GM23338 (cell line): Measurements from ENCODE around the gene C1RL. TPM values are rescaled to one million over a fixed set of nuclear protein-coding genes. Genes with fewer than 3 reads are reported as not detected.

Experiments
- ATAC-seq: fragments of 200-7000 bp; cut with Tn5 transposase; 3 replicates; pipeline ENCODE4 v1.9.1; 2020
- DNase-seq: peaks from one replicate; pipeline ENCODE4 v3.0.0-alpha.2; 2015; ENCODE audit warnings: low spot score
- H2AFZ ChIP-seq: fragments of 200-600 bp; sonication (generic); 2 replicates; pipeline ENCODE4 v1.8.0; 2016; ENCODE audit warnings: antibody characterized with exemption, mild to moderate bottlenecking, moderate library complexity
- H3F3A ChIP-seq: fragments of 200-600 bp; sonication (generic); replicated peaks from 2 replicates; pipeline ENCODE4 v1.8.0; 2017; ENCODE audit warnings: antibody characterized with exemption, mixed run types, low read depth
- H3K27ac ChIP-seq: fragments of 200-600 bp; sonication (generic); 2 replicates; pipeline ENCODE4 v1.6.1; 2016; ENCODE audit warnings: low read depth
- H3K27me3 ChIP-seq: fragments of 200-600 bp; sonication (generic); 2 replicates; pipeline ENCODE4 v1.8.0; 2016; ENCODE audit warnings: mild to moderate bottlenecking, mixed run types, moderate library complexity; ENCODE audit not compliant: insufficient read depth
- H3K36me3 ChIP-seq: fragments of 200-600 bp; sonication (generic); 2 replicates; pipeline ENCODE4 v1.8.0; 2016; ENCODE audit warnings: mild to moderate bottlenecking; ENCODE audit not compliant: insufficient read depth
- H3K4me1 ChIP-seq: fragments of 200-600 bp; sonication (generic); 2 replicates; pipeline ENCODE4 v1.8.0; 2016; ENCODE audit warnings: mild to moderate bottlenecking, moderate library complexity; ENCODE audit not compliant: insufficient read depth
- H3K4me2 ChIP-seq: fragments of 200-600 bp; sonication (generic); 2 replicates; pipeline ENCODE4 v1.7.1; 2017; ENCODE audit warnings: mixed run types
- H3K4me3 ChIP-seq: fragments of 200-600 bp; sonication (generic); 2 replicates; pipeline ENCODE4 v1.6.1; 2016; ENCODE audit warnings: mixed run types
- H3K79me2 ChIP-seq: fragments of 200-600 bp; sonication (generic); replicated peaks from 2 replicates; pipeline ENCODE4 v1.8.0; 2017; ENCODE audit warnings: mild to moderate bottlenecking; ENCODE audit not compliant: insufficient read depth
- H3K9me2 ChIP-seq: fragments of 200-600 bp; sonication (generic); 2 replicates; pipeline ENCODE4 v1.8.0; 2017; ENCODE audit not compliant: insufficient read depth
- H4K20me1 ChIP-seq: fragments of 200-600 bp; sonication (generic); replicated peaks from 2 replicates; pipeline ENCODE4 v1.8.0; 2017; ENCODE audit warnings: mild to moderate bottlenecking; ENCODE audit not compliant: insufficient read depth
- H3K27ac Mint-ChIP-seq: 2 replicates; pipeline ENCODE4 v1.8.0; 2020; ENCODE audit warnings: inconsistent platforms, mild to moderate bottlenecking, moderate library complexity, mixed read lengths
- H3K27me3 Mint-ChIP-seq: 3 replicates; pipeline ENCODE4 v1.8.0; 2022; ENCODE audit warnings: low read depth, mild to moderate bottlenecking, moderate library complexity, mixed read lengths, inconsistent platforms; ENCODE audit not compliant: insufficient read depth, poor library complexity
- H3K36me3 Mint-ChIP-seq: 3 replicates; pipeline ENCODE4 v1.8.0; 2021; ENCODE audit warnings: low read depth, mild to moderate bottlenecking, inconsistent platforms, moderate library complexity, mixed read lengths
- H3K4me1 Mint-ChIP-seq: 3 replicates; pipeline ENCODE4 v1.8.0; 2020; ENCODE audit warnings: mild to moderate bottlenecking, inconsistent platforms, mixed read lengths
- H3K4me3 Mint-ChIP-seq: 3 replicates; pipeline ENCODE4 v1.8.0; 2021; ENCODE audit warnings: moderate library complexity, mild to moderate bottlenecking, inconsistent platforms, mixed read lengths
- H3K9me3 Mint-ChIP-seq: 3 replicates; pipeline ENCODE4 v1.8.0; 2020; ENCODE audit warnings: moderate library complexity, mild to moderate bottlenecking, inconsistent platforms, mixed read lengths
- CREB1 ChIP-seq: fragments of 250-450 bp; sonication (Bioruptor Pico); IDR thresholded peaks from 2 replicates; pipeline ENCODE4 v1.5.0; 2020; ENCODE audit warnings: low read depth, mild to moderate bottlenecking, moderate library complexity
- POLR2AphosphoS5 ChIP-seq: IDR thresholded peaks from 2 replicates; pipeline ENCODE4 v1.6.1; 2016; ENCODE audit warnings: antibody characterized with exemption, low read depth
- polyA plus RNA-seq: library from polyadenylated mRNA; unstranded; fragments of >200 nt; fragmentation: Nextera tagmentation; extraction: Ambion mirVana; gene quantifications from 2 replicates; pipeline ENCODE4 v1.2.1, GENCODE V29; 2016
- total RNA-seq: library from RNA; depleted of rRNA; stranded (reverse); fragments of >200 nt; shearing (Covaris generic); gene quantifications from 2 replicates; pipeline ENCODE4 v1.2.3, GENCODE V29; 2014
- TF ChIP-seq, protein P1 (sequence below): fragments of 250-450 bp; sonication (Bioruptor Pico); IDR thresholded peaks from 2 replicates; pipeline ENCODE4 v1.5.0; 2020; ENCODE audit warnings: mild to moderate bottlenecking, moderate library complexity

C1RL gene
- total and polyA plus RNA-seq, 2 experiments from 2014 or later = 7.3 to 8.8 TPM

GRCh38 chr12:7103837-7104584 lies 5.0 kb downstream of the C1RL start (continued):
- TF ChIP-seq, protein P1, sequence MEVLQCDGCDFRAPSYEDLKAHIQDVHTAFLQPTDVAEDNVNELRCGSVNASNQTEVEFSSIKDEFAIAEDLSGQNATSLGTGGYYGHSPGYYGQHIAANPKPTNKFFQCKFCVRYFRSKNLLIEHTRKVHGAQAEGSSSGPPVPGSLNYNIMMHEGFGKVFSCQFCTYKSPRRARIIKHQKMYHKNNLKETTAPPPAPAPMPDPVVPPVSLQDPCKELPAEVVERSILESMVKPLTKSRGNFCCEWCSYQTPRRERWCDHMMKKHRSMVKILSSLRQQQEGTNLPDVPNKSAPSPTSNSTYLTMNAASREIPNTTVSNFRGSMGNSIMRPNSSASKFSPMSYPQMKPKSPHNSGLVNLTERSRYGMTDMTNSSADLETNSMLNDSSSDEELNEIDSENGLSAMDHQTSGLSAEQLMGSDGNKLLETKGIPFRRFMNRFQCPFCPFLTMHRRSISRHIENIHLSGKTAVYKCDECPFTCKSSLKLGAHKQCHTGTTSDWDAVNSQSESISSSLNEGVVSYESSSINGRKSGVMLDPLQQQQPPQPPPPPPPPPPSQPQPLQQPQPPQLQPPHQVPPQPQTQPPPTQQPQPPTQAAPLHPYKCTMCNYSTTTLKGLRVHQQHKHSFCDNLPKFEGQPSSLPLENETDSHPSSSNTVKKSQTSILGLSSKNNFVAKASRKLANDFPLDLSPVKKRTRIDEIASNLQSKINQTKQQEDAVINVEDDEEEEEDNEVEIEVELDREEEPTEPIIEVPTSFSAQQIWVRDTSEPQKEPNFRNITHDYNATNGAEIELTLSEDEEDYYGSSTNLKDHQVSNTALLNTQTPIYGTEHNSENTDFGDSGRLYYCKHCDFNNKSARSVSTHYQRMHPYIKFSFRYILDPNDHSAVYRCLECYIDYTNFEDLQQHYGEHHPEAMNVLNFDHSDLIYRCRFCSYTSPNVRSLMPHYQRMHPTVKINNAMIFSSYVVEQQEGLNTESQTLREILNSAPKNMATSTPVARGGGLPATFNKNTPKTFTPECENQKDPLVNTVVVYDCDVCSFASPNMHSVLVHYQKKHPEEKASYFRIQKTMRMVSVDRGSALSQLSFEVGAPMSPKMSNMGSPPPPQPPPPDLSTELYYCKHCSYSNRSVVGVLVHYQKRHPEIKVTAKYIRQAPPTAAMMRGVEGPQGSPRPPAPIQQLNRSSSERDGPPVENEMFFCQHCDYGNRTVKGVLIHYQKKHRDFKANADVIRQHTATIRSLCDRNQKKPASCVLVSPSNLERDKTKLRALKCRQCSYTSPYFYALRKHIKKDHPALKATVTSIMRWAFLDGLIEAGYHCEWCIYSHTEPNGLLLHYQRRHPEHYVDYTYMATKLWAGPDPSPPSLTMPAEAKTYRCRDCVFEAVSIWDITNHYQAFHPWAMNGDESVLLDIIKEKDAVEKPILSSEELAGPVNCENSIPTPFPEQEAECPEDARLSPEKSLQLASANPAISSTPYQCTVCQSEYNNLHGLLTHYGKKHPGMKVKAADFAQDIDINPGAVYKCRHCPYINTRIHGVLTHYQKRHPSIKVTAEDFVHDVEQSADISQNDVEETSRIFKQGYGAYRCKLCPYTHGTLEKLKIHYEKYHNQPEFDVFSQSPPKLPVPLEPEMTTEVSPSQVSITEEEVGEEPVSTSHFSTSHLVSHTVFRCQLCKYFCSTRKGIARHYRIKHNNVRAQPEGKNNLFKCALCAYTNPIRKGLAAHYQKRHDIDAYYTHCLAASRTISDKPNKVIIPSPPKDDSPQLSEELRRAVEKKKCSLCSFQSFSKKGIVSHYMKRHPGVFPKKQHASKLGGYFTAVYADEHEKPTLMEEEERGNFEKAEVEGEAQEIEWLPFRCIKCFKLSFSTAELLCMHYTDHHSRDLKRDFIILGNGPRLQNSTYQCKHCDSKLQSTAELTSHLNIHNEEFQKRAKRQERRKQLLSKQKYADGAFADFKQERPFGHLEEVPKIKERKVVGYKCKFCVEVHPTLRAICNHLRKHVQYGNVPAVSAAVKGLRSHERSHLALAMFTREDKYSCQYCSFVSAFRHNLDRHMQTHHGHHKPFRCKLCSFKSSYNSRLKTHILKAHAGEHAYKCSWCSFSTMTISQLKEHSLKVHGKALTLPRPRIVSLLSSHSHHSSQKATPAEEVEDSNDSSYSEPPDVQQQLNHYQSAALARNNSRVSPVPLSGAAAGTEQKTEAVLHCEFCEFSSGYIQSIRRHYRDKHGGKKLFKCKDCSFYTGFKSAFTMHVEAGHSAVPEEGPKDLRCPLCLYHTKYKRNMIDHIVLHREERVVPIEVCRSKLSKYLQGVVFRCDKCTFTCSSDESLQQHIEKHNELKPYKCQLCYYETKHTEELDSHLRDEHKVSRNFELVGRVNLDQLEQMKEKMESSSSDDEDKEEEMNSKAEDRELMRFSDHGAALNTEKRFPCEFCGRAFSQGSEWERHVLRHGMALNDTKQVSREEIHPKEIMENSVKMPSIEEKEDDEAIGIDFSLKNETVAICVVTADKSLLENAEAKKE (CRISPR knock-in tag) = no peak
- no peak for TF ChIP-seq CREB1

DNA sequence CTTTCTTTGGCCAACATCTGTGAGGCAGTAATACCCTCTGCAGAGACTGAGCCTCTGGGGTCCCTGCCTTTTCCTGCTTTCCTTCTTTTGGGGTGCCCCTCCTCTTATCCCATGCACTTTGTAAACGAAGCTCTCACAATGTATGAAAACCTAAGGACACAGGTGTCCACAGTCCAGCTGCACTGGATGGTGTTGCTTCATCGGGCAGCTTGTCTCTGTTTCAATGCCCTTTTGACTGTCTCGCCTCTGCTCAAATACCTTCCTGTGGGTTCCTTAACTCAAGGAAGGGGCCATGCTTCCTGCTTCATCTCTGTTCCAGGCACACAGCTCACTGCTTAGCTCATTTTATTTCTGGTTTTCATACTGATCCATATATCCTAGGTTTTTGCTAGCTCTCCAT lies 6.4 kb downstream of the C1RL start:
- no peak for TF ChIP-seq POLR2AphosphoS5
- H3K4me3 ChIP-seq = no peak overlapping the region
- no peaks in the 10 kb centered on the region; the same call in none of the 2 replicates for H4K20me1 ChIP-seq
- H3F3A ChIP-seq = no peaks in the 10 kb centered on the region
- H3K4me2 ChIP-seq = no peak overlapping the region
- Mint-ChIP-seq H3K27ac (no peak overlapping the region), H3K27me3 (peaks cover 3% of the 10 kb centered on the region), H3K9me3 (peaks cover 13% of the 10 kb centered on the region; the same call in 2 of the 3 replicates), H3K4me3 (no peak overlapping the region; the same call in 2 of the 3 replicates), H3K36me3 (peaks cover 33% of the 10 kb centered on the region), H3K4me1 (peaks cover 6% of the 10 kb centered on the region; the same call in 2 of the 3 replicates)
- H3K36me3 ChIP-seq = no peaks in the 10 kb centered on the region
- H3K27ac ChIP-seq = no peak overlapping the region
- no peak for ATAC-seq
- no peaks in the 10 kb centered on the region for H3K27me3 ChIP-seq
- no peak for DNase-seq
- no peaks in the 10 kb centered on the region for H3K9me2 ChIP-seq
- H3K79me2 ChIP-seq = peaks cover 14% of the 10 kb centered on the region; the same call in 1 of the 2 replicates
- H3K4me1 ChIP-seq = peaks cover 2% of the 10 kb centered on the region; the same call in 1 of the 2 replicates
- no peak overlapping the region for H2AFZ ChIP-seq
